Measurements from ENCODE around the gene DOK5.
"Not testable (repeated sequence)": the region's sequence is repeated elsewhere in the genome, so short reads cannot be mapped to it uniquely, and the experiment has no call there.

DOK5 gene

DNA sequence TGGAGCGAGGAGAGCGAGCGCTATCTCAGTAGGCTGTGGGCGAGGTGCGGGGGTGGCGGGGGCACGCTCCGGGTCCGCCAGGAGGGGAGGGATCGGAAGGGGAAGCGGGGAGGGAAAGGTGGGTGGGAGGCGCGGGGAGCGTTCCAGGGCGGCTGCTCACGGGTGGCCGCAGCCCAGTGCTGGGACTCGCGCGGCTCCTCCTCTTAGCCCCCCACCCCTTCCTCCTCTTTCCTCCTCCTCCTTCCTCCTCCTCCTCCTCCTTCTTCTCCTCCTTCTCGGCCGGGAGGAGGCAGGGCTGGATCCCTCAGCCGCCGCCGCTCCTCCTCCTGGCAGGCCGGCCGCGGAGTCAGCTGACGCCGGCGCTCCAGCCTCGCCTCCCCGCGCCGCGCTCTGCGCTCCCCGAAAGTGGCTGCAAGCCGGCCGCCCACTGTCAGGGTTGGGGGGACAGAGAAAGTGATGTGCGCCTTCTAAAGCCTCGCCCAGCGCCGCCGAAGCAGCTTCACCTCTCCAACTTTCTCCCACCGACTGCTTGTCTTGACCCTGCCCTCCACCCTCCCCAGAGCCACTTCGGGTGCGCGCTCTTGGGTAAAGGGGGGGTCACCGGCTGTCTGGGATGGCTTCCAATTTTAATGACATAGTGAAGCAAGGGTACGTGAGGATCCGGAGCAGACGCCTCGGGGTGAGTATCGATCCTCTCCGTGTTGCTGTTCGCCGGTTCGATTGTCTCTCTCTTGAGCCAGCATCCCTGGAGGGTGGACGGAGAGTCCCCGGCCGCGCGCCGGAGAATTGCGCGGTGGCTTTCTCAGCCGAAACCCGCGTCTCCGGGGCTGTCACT, at the start of gene DOK5:
Gene DOK5 (plus strand): TSS at position 260 of the 835 bp plus-strand sequence. CDS start 354 bp downstream, at position 614.
- in situ Hi-C loops (cut with MboI; ENCODE audit: low sequenced_read_pairs): no loop called here

DNA sequence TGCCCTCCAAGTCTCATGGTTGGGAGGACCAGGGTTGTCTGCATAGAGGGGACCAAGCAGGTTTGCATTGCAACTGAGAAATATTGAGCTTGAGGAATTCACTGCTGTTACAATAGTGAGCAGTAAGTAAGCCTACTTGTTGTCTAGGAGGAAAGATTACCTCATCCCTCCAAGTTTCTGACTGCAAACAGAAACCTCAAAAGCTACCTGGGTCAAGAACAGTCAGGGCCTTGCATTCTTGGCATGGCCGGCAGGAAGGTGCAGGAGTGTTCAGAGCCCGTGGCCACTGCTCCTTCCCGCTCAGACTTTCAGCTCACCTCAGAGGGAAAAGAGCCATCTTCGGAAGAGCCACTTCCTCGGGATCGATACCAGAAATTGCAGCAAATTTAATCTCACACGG, 46.0 kb upstream of the DOK5 start:
- in situ Hi-C loops (cut with MboI; ENCODE audit: low sequenced_read_pairs): no loop called here

DNA sequence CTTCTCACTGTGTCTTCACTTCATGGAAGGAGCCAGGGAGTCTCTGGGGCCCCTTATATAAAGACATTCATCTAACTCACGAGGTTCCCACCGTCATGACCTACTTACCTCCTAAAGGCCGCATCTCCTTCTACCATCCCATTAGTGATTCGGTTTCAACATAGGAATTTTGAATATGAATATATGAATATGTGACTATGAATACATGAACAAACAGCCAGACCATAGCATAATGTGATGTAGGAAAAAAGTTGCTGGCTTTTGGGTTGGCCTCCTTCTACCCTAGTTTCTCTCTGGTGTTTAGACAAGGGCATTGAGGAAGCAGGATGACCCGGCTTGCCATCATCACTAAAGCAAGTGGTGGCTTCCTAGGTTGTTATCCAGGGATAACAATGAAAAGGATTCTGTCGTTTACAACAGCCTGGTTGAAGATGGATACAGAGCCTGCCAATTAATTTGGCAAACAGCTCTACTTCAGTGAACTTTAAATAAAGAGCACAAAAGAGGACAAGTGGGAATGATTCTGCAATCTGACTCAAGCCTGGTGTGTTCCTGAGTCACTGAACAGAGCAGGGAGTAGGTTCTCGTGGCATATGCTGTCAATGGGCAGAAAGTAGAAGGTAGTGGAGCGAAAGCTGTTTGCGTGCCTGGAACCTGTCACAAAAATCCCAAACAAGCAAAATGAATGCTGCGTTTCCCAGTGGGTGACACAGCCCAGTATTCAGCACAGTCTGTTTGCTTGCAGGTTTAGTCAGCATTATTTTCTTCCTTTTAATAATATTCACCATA, 44.0 kb upstream of the DOK5 start:
- in situ Hi-C loops (cut with MboI; ENCODE audit: low sequenced_read_pairs): no loop called here

GRCh38 chr20:54432966-54433365, 42.4 kb upstream of the DOK5 start:
- in situ Hi-C loops (cut with MboI; ENCODE audit: low sequenced_read_pairs): no loop called here

- in situ Hi-C loops (cut with MboI; ENCODE audit: low sequenced_read_pairs): no loop called here
Observed at GRCh38 chr20:54433636-54434035, 41.8 kb upstream of the DOK5 start.

DNA sequence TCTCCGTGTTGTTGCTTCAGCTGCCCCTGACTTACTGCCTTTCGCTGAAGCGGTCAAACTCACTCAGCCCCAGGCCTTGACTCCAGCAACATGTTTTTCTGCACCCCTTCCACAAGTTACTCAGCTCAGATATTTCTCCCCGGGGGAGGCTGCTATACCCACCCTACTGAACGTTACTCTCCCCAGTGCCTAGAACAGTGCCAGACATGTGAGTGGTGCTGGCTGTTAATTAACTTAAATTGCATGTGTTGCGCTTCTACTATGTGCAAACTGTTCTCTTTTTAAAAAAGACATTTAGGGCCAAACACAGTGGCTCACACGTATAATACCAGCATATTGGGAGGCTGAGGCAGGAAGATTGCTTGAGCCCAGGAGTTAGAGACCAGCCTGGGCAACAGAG, 41.2 kb upstream of the DOK5 start:
- in situ Hi-C loops (cut with MboI; ENCODE audit: low sequenced_read_pairs): no loop called here

DNA sequence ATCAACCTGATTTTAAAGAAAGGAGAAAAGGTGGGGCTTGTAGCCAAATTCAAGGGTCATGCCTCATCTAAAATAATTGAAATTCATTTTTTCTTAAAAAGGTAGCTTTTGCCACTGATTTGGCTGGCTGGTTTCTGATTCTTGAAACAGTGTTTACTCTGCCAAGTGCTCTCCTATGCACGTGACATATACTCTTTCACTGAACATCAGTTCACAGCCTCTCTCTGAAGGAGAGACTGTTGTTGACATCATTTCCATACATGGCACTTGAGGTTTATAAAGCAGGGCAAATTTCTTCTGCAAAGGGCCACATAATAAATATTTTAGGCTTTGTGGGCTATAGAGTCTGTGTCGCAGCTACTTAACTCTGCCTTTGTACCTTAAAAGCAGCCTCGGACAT, 40.4 kb upstream of the DOK5 start:
- in situ Hi-C loops (cut with MboI; ENCODE audit: low sequenced_read_pairs): no loop called here

DNA sequence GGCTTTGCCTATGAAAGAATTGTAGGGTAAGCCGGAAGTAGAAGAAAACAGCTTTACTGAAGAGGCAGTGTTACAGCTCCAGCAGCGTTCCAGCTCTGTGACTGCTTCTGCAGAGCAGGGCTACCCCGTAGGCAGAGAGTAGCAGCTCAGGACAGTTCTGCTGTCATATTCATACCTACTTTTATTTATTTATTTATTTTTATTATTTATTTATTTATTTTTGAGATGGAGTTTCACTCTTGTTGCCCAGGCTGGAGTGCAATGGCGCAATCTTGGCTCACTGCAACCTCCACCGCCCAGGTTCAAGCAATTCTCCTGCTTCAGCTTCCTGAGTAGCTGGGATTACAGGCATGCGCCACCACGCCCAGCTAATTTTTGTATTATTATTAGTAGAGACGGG, 39.0 kb upstream of the DOK5 start:
- in situ Hi-C loops (cut with MboI; ENCODE audit: low sequenced_read_pairs): not testable (repeated sequence)

DNA sequence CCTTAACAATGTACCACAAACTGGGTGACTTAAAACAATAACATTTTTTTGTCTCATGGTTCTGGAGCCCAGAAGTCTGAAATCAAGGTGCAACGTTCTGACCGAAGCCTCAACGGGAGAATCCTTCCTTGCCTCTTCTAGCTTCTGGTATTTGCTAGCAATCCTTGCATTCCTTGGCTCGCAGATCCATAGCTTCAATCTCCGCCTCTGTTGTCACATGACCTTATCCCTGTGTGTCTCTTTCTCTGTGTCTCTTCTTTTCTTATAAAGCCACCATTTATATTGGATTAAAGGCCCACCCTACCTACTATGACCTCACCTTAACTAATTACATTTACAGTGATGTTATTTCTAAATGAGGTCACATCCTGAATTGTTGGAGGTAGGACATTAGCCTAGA, 37.2 kb upstream of the DOK5 start:
- in situ Hi-C loops (cut with MboI; ENCODE audit: low sequenced_read_pairs): no loop called here

- in situ Hi-C loops (cut with MboI; ENCODE audit: low sequenced_read_pairs): no loop called here
Observed at GRCh38 chr20:54450207-54450606, 25.2 kb upstream of the DOK5 start.

GRCh38 chr20:54451171-54451570, 24.2 kb upstream of the DOK5 start:
- in situ Hi-C loops (cut with MboI; ENCODE audit: low sequenced_read_pairs): no loop called here

DNA sequence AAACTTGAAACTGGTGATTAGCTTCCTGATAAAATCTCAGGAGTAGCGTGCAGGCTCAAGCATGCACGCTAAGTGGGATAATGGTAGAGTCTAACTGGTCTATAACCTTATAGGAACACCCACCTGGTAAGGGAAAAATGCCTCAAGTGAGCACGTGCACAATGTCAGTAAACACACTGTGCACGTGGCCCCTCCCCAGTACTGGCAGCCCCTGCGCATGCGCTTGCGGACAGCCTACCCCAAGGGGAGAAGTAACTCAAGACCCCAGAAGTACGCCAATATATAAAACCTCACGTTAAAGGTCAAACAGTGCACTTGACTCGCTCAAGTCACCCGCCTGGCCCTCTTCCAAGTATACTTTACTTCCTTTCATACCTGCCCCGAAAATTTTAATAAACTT, 23.1 kb upstream of the DOK5 start:
- in situ Hi-C loops (cut with MboI; ENCODE audit: low sequenced_read_pairs): no loop called here

DNA sequence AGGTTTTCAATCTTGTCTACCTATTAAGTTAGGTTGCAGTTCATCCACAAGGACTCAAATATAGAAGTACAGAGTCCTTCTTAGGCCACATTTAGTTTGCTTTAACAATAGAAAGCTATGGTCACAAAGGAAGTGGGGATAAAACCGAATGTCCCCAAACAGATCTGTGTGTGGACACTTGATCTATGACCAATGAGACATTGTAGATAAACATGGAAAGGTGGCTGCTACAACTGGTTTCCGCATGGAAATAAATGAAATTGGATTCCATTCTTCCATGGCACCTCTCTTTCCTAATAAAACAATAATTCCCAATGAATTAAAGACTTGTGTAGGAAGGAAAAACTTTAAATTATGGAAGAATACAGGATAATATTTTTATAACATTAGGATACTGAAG, 20.4 kb upstream of the DOK5 start:
- in situ Hi-C loops (cut with MboI; ENCODE audit: low sequenced_read_pairs): no loop called here

GRCh38 chr20:54456423-54456822, 19.0 kb upstream of the DOK5 start:
- in situ Hi-C loops (cut with MboI; ENCODE audit: low sequenced_read_pairs): no loop called here

GRCh38 chr20:54456961-54457360, 18.4 kb upstream of the DOK5 start:
- in situ Hi-C loops (cut with MboI; ENCODE audit: low sequenced_read_pairs): no loop called here

DNA sequence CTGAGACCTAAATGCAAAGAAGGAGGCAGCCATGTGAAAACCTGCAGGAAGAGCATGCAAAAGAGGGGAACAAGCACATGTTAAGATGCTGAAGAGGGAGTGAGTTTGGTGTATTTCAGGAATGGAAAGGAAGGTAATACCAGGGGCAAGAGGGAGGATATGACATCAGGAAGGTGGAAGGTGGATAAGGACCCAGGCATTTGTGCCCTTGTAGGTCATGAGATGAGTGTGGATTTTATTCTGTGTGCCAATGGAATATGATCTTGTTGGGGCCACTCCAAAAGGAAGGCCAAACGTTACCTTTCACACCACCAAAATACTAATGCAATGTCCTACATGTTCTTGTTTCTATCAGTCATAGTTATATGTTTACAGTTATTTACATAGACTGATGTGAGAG, 17.2 kb upstream of the DOK5 start:
- in situ Hi-C loops (cut with MboI; ENCODE audit: low sequenced_read_pairs): no loop called here

DNA sequence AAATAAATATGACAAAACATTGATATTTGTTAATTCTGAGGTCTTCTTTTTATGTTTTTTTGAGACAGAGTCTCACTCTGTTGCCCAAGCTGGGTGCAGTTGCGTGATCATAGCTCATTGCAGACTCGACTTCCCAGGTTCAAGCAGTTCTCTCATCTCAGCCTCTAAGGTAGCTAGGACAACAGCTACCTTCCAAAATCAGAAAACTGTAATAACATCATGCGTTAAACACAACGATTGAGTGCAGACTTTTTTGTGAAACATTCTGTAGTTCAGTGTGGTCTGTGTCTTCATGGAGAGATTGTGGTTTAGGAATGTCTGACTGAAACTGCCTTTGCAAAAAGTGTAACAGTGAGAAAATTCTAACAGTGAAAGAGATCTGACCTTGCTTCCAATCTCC, 16.1 kb upstream of the DOK5 start:
- in situ Hi-C loops (cut with MboI; ENCODE audit: low sequenced_read_pairs): no loop called here

DNA sequence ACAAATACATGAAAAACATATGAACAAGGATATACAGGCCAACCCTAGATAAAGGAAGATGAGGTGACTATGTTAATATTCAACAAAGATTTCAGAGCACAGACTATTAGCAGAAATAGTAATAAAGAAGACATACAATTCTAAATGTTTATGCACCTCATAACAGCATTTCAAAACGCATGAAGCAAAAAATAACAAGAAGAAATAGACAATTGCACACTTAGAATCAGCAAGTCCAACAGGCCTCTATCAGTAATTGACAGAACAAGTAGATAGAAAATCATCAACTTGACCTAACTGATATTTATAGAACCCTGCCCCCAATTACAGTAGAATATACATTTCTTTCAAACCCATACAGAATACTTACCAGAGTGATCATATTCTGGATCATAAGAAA, 11.4 kb upstream of the DOK5 start:
- in situ Hi-C loops (cut with MboI; ENCODE audit: low sequenced_read_pairs): no loop called here

GRCh38 chr20:54466127-54466526, 9.3 kb upstream of the DOK5 start:
- in situ Hi-C loops (cut with MboI; ENCODE audit: low sequenced_read_pairs): no loop called here

DNA sequence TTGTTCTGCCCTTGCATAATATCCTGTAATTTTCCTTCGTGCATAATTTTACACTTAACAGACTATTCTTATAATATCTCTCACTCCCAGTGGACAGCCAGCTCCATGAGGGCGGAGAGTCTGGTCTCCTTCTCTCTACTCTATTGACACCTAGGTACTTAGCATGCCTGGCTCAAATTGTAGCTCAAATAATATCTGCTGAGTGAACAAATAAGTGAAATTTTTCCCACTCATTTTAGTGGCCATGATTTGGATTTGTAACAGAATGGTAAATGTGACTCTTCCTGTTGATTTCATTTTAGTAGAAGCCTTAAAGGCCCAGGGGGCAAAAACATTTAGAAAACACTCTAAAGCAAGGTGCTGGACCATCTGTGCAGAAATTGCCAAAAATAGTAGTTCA, 7.8 kb upstream of the DOK5 start:
- in situ Hi-C loops (cut with MboI; ENCODE audit: low sequenced_read_pairs): no loop called here

- in situ Hi-C loops (cut with MboI; ENCODE audit: low sequenced_read_pairs): no loop called here
Observed at GRCh38 chr20:54468082-54468481, 7.3 kb upstream of the DOK5 start.

- in situ Hi-C loops (cut with MboI; ENCODE audit: low sequenced_read_pairs): no loop called here
Observed at GRCh38 chr20:54469293-54469692, 6.1 kb upstream of the DOK5 start.

Measured in HL-60/S4 treated with phorbol 12-myristate 13-acetate at 8.2 ng/mL for 4 days and 3 days (cell line).